ENCODE measurements around the gene PDCD10.

The PDCD10 gene

DNA sequence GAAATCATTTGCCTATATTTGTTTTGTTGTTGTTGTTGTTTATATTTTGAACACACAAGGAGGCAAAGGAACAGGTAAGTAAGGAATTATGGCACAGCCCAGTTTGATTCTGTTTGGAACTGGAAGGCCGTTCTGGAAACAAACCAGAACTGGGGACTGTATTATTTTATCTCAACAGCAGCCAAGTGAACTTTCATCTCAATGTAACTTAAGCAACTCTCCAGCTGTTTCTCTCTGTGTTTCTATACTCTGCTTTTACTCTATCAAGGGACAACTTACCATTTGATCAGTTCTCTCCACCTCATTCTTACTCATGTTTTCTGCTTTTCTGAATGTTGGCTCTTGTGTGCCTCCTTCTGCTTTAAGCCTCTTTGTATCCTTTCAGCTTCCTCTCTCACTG, 65.0 kb downstream of the PDCD10 start:
- Histone ChIP-seq H3K4me1 (no peaks in the 10 kb centered on the region; the same call in 1 of the 2 replicates), H3K27me3 (no peaks in the 10 kb centered on the region), H3K9me3 (no peaks in the 10 kb centered on the region), H3K4me3 (ENCODE audit: low read depth, low read length) (no peak overlapping the region), H3K36me3 (no peaks in the 10 kb centered on the region)
- no peak for TF ChIP-seq CTCF (IDR thresholded peaks at IDR 0.05; ENCODE audit: low read depth, low read length)
- no peak for DNase-seq

GRCh38 chr3:167668651-167669050, 66.0 kb downstream of the PDCD10 start:
- no peaks in the 10 kb centered on the region for H3K9me3 ChIP-seq
- H3K4me3 ChIP-seq (ENCODE audit: low read depth, low read length), result no peak overlapping the region
- H3K36me3 ChIP-seq, result no peaks in the 10 kb centered on the region
- no peaks in the 10 kb centered on the region; the same call in 1 of the 2 replicates for H3K4me1 ChIP-seq
- no peak for DNase-seq
- TF ChIP-seq CTCF (IDR thresholded peaks at IDR 0.05; ENCODE audit: low read depth, low read length), result no peak
- H3K27me3 ChIP-seq, result no peaks in the 10 kb centered on the region

DNA sequence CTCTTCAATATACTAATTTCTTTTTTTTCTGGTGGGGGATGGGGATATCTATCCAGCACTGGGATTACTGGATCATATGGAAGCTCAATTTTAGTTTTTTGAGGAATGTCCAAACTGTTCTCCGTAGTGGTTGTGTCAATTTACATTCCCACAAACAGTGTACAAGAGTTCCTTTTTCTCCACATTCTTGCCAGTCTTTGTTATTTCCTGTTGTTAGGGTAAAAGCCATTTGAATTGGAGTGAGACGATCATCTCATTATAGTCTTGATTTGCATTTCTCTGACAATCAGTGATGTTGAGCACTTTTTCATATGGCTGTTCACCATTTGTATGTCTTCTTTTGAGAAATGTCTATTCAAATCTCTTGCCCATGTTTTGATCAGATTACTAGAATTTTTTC, 68.1 kb downstream of the PDCD10 start:
- TF ChIP-seq CTCF (IDR thresholded peaks at IDR 0.05; ENCODE audit: low read depth, low read length), result no peak

DNA sequence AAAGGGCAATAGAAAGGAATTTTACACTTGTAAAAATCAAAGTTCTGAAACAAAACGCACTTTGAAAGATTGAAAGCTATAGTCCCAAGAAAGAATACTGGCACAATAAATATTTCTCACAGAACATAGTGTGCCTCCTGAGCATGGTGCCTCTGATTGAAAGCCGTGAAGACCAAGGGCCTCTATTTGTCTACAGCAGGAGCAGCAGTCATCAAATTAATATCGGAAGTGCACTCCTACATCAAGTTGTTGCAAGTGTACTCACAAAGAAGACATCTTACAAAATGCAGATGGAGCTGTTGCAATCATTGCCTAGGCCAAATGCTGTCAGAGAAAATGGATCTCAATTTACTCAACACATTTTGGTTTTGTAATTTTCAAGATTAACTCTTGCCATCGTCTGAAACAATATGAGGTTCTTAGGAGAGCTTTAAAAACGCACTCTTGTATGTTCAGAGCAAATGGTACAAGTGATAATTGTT, 71.7 kb downstream of the PDCD10 start:
- H3K9me3 ChIP-seq, result no peaks in the 10 kb centered on the region
- no peak for DNase-seq
- H3K36me3 ChIP-seq, result no peaks in the 10 kb centered on the region
- no peak overlapping the region for H3K4me3 ChIP-seq (ENCODE audit: low read depth, low read length)
- no peaks in the 10 kb centered on the region for H3K27me3 ChIP-seq
- no peak for TF ChIP-seq CTCF (IDR thresholded peaks at IDR 0.05; ENCODE audit: low read depth, low read length)
- H3K4me1 ChIP-seq, result peaks cover 1% of the 10 kb centered on the region; the same call in 1 of the 2 replicates

More for the DNA sequence above, 68.1 kb downstream of the PDCD10 start:
- Histone ChIP-seq H3K4me3 (ENCODE audit: low read depth, low read length) (no peak overlapping the region), H3K36me3 (no peaks in the 10 kb centered on the region), H3K27me3 (no peaks in the 10 kb centered on the region), H3K9me3 (no peaks in the 10 kb centered on the region), H3K4me1 (no peaks in the 10 kb centered on the region; the same call in 1 of the 2 replicates)
- DNase-seq, result no peak

DNA sequence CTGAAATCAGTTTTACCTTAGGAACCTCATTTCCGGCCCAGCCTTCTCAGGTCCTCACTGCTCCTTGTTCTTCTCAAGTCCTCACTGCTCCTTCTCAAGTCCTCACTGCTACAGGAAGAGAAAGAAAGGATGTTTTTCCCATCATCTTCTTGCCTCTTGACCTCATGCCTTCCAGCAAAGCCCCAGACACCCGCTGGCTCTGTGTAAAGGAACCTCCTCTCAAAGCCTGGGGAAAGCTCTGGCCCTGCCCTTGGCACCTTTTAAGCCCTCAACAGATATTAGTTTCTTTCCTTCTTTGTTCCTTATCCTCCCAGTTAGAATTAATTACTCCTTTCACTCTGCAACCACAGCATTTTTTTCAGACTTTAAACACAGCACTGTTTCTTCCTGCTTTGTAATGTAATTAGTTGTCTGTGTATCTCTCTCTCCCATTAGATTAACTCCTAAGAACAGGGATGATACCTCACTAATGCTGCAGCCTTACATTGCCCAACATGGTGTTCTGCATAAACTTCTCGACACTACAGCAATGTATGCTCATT, 76.9 kb downstream of the PDCD10 start:
- TF ChIP-seq CTCF (IDR thresholded peaks at IDR 0.05; ENCODE audit: low read depth, low read length), result no peak
- Histone ChIP-seq H3K4me3 (ENCODE audit: low read depth, low read length) (no peak overlapping the region), H3K27me3 (no peaks in the 10 kb centered on the region), H3K9me3 (no peaks in the 10 kb centered on the region), H3K4me1 (peaks cover 4% of the 10 kb centered on the region; the same call in 1 of the 2 replicates), H3K36me3 (no peaks in the 10 kb centered on the region)
- DNase-seq, result no peak

GRCh38 chr3:167656821-167657220, 77.9 kb downstream of the PDCD10 start:
- no peak overlapping the region for H3K4me3 ChIP-seq (ENCODE audit: low read depth, low read length)
- peaks cover 4% of the 10 kb centered on the region; the same call in 1 of the 2 replicates for H3K4me1 ChIP-seq
- H3K27me3 ChIP-seq, result no peaks in the 10 kb centered on the region
- no peak for DNase-seq
- TF ChIP-seq CTCF (IDR thresholded peaks at IDR 0.05; ENCODE audit: low read depth, low read length), result no peak
- no peaks in the 10 kb centered on the region for H3K9me3 ChIP-seq
- H3K36me3 ChIP-seq, result no peaks in the 10 kb centered on the region
